ENCODE results near the gene ESYT1.
"Not testable (repeated sequence)": the region's sequence is repeated elsewhere in the genome, so short reads cannot be mapped to it uniquely, and the experiment has no call there.

ESYT1 gene

GRCh38 chr12:56156464-56157200 lies 28.6 kb downstream of the ESYT1 start:
- ATAC-seq, result not testable (repeated sequence)

GRCh38 chr12:56157201-56158028 lies 29.3 kb downstream of the ESYT1 start:
- ATAC-seq, result peak; percentile 24 to 26

GRCh38 chr12:56158029-56158925 lies 30.2 kb downstream of the ESYT1 start, which contains the start of gene MYL6:
MYL6 (plus strand) TSS chr12:56158359; CDS start chr12:56158402, 43 bp downstream.
- peak; percentile 93 to 94 for ATAC-seq

GRCh38 chr12:56158926-56159461 lies 30.9 kb downstream of the ESYT1 start:
- ATAC-seq, result no peak

- no peak for ATAC-seq
Measured at GRCh38 chr12:56159482-56160192, 31.6 kb downstream of the ESYT1 start.

GRCh38 chr12:56160193-56160763 lies 32.2 kb downstream of the ESYT1 start:
- peak; percentile 28 to 53 for ATAC-seq

GRCh38 chr12:56160894-56161689 lies 33.0 kb downstream of the ESYT1 start:
- ATAC-seq, result no peak

- no peak for ATAC-seq
Measured at GRCh38 chr12:56161690-56162351, 33.8 kb downstream of the ESYT1 start.

GRCh38 chr12:56162468-56163290 lies 34.6 kb downstream of the ESYT1 start:
- no peak for ATAC-seq

- ATAC-seq, result no peak
Measured at GRCh38 chr12:56163533-56164344, 35.7 kb downstream of the ESYT1 start.

GRCh38 chr12:56164345-56164729 lies 36.3 kb downstream of the ESYT1 start:
- ATAC-seq, result no peak

- ATAC-seq, result no peak
Measured at GRCh38 chr12:56165369-56165768, 37.3 kb downstream of the ESYT1 start.

GRCh38 chr12:56169229-56169759 lies 41.2 kb downstream of the ESYT1 start:
- ATAC-seq, result no peak

GRCh38 chr12:56172839-56173238 lies 44.8 kb downstream of the ESYT1 start:
- no peak for ATAC-seq

- no peak for ATAC-seq
Measured at GRCh38 chr12:56178347-56178746, 50.3 kb downstream of the ESYT1 start.

GRCh38 chr12:56186957-56187356 lies 58.9 kb downstream of the ESYT1 start:
- no peak for ATAC-seq

GRCh38 chr12:56188131-56188777 lies 60.2 kb downstream of the ESYT1 start:
- ATAC-seq, result no peak

- peak in 1 of 2 donors; percentile 2 for ATAC-seq
Measured at GRCh38 chr12:56188778-56189098, 60.7 kb downstream of the ESYT1 start.
